ENCODE results near the gene CCDC196. TPM values are rescaled to one million over a fixed set of nuclear protein-coding genes. Genes with fewer than 3 reads are reported as not detected.

CCDC196 gene
- total RNA-seq, 1 experiment from 2014 or later: not detected

DNA sequence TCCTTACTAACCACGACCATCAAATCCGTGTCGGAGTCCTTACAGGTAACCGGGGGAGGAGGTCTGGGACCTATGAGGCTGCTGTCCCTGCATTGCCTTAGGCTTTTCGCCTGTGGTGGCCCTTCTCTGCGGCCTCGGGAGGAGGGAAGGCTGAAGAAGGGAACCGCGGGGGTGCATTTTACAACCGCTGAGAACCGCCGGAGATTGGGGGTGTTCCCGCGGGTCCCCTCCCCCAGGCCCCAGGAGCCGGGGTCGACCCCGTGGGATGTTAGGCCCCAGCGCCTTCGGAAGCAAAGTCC is 22.3 kb downstream of the CCDC196 start:
- TF ChIP-seq, protein P1, sequence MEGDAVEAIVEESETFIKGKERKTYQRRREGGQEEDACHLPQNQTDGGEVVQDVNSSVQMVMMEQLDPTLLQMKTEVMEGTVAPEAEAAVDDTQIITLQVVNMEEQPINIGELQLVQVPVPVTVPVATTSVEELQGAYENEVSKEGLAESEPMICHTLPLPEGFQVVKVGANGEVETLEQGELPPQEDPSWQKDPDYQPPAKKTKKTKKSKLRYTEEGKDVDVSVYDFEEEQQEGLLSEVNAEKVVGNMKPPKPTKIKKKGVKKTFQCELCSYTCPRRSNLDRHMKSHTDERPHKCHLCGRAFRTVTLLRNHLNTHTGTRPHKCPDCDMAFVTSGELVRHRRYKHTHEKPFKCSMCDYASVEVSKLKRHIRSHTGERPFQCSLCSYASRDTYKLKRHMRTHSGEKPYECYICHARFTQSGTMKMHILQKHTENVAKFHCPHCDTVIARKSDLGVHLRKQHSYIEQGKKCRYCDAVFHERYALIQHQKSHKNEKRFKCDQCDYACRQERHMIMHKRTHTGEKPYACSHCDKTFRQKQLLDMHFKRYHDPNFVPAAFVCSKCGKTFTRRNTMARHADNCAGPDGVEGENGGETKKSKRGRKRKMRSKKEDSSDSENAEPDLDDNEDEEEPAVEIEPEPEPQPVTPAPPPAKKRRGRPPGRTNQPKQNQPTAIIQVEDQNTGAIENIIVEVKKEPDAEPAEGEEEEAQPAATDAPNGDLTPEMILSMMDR (IDR thresholded peaks at IDR 0.05 in 2 of 3, conservative IDR thresholded peaks at IDR 0.05 in 1 of 3; ENCODE audit: borderline replicate concordance in 1 of 3, insufficient read depth in 1 of 3, low read depth in 2 of 3, low read length in 2 of 3): no peak
- DNase-seq (ENCODE audit: low read depth, low spot score): no peak
- H4K20me1 ChIP-seq (ENCODE audit: insufficient read depth): peaks cover 29% of the 10 kb centered on the region; the same call in 1 of the 2 replicates
- no peak for ATAC-seq
- peak overlapping the region; percentile 96 for H3K27ac ChIP-seq (ENCODE audit: low read depth, low read length)
- BruUV-seq (replicated peaks): no TSS peak
- H3K4me2 ChIP-seq (ENCODE audit: low read length): peak overlapping the region; percentile 91
- H3K4me3 ChIP-seq (replicated peaks in 1 of 2; ENCODE audit: low read depth in 1 of 2, low read length in 2 of 2): peak overlapping the region; percentile 82 to 92
- POLR2A ChIA-PET: interaction anchor here (0.9 kb wide), 1 partner anchor 32 kb away, joined by 3 read pairs; no protein-coding TSS in a partner anchor
- CTCF ChIA-PET: interaction anchor here (1.0 kb wide), 1 partner anchor 9 kb away, joined by 4 read pairs; no protein-coding TSS in a partner anchor
- no peaks in the 10 kb centered on the region for H3K27me3 ChIP-seq (ENCODE audit: insufficient read depth, low read length)
- H3K4me1 ChIP-seq (ENCODE audit: control insufficient read depth in 1 of 2, insufficient read depth in 2 of 2, low read length in 2 of 2): peaks cover 11 to 21% of the 10 kb centered on the region in 2 experiments; a peak in 2 of 4 replicates
- no peak overlapping the region for H2AFZ ChIP-seq (ENCODE audit: low read depth, low read length, poor library complexity, severe bottlenecking)
- H3K79me2 ChIP-seq (ENCODE audit: insufficient read depth, low read length): peaks cover 53% of the 10 kb centered on the region
- peak overlapping the region; percentile 90 for H3K9ac ChIP-seq (ENCODE audit: low read length)
- no peaks in the 10 kb centered on the region for H3K9me2 ChIP-seq (ENCODE audit: insufficient read depth)
- no peaks in the 10 kb centered on the region for H3K9me3 ChIP-seq (ENCODE audit: control insufficient read depth in 1 of 2, insufficient read depth in 1 of 2, low read depth in 1 of 2, low read length in 2 of 2)
- no peaks in the 10 kb centered on the region for H3K36me3 ChIP-seq (ENCODE audit: control insufficient read depth in 1 of 2, insufficient read depth in 2 of 2, low read length in 2 of 2)
- RAD21 ChIA-PET (ENCODE audit: low non-redundant PET in 1 of 2, low total read pairs in 2 of 2, uncharacterized antibody in 2 of 2, unreplicated experiment in 2 of 2): no interaction called here
- intact Hi-C loops (cut with micrococcal nuclease): loop anchor here (5.0 kb wide), 1 partner anchor 734 kb away; the partner anchor contains the start of gene PALS1

DNA sequence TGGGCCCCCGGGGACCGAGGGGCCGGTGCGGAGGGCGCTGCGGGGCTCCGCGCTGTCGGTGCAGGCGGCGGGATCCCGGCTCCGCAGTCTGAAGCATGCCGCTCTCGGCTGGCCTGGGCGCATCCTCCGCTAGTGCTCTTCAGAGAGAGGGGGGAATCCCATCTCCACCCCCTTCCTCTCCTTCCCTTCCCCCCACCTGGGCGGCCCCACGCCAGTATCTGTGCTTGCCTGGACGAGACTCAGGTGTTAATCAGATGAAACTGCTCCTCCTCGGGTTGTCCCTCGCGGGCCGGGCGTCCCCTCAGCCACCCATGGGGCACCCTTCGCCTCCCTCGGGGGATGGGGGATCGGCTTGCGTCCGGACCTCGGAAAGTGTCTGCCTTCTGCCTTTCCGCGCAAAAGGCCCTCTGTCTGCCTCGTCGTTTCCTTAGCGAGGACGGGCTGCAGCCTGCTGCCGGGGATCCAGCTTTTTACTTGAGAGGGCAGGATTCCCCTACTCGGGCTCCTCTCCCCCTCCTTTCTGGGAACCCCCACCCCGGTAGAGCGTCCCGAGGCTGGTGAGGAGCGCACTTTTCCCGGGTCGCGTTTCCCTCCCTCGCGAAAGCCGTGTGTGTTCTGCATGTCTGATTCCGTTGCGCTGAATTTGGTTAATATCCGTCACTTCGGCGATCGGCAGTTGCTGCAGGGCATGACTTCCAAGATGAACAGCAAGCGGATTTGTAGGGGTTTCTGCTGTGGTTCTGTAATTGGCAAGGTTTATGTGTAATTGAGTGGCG is 22.9 kb downstream of the CCDC196 start:
- Histone ChIP-seq H4K20me1 (ENCODE audit: insufficient read depth) (peaks cover 29% of the 10 kb centered on the region; the same call in 1 of the 2 replicates), H3K27me3 (ENCODE audit: insufficient read depth, low read length) (no peaks in the 10 kb centered on the region), H3K4me3 (replicated peaks in 1 of 2; ENCODE audit: low read depth in 1 of 2, low read length in 2 of 2) (peak overlapping the region; percentile 82 to 92), H3K79me2 (ENCODE audit: insufficient read depth, low read length) (peaks cover 58% of the 10 kb centered on the region), H2AFZ (ENCODE audit: low read depth, low read length, poor library complexity, severe bottlenecking) (no peak overlapping the region), H3K9me2 (ENCODE audit: insufficient read depth) (no peaks in the 10 kb centered on the region), H3K4me1 (ENCODE audit: control insufficient read depth in 1 of 2, insufficient read depth in 2 of 2, low read length in 2 of 2) (peaks cover 11 to 21% of the 10 kb centered on the region in 2 experiments; a peak in 2 of 4 replicates), H3K36me3 (ENCODE audit: control insufficient read depth in 1 of 2, insufficient read depth in 2 of 2, low read length in 2 of 2) (no peaks in the 10 kb centered on the region), H3K27ac (ENCODE audit: low read depth, low read length) (peak overlapping the region; percentile 96), H3K9ac (ENCODE audit: low read length) (peak overlapping the region; percentile 90), H3K4me2 (ENCODE audit: low read length) (peak overlapping the region; percentile 91), H3K9me3 (ENCODE audit: control insufficient read depth in 1 of 2, insufficient read depth in 1 of 2, low read depth in 1 of 2, low read length in 2 of 2) (no peaks in the 10 kb centered on the region)
- ChIA-PET POLR2A (no interaction called here), CTCF (no interaction called here), RAD21 (ENCODE audit: low non-redundant PET in 1 of 2, low total read pairs in 2 of 2, uncharacterized antibody in 2 of 2, unreplicated experiment in 2 of 2) (no interaction called here)
- intact Hi-C loops (cut with micrococcal nuclease): loop anchor here (5.0 kb wide), 1 partner anchor 733 kb away; the partner anchor contains the start of gene PALS1
- TF ChIP-seq POLR2A (IDR thresholded peaks at IDR 0.05; ENCODE audit: borderline replicate concordance, extremely low read depth, insufficient read depth, insufficient read length): no peak
- no peak for TF ChIP-seq SRF (IDR thresholded peaks at IDR 0.05; ENCODE audit: low read depth)
- TF ChIP-seq EGR1 (IDR thresholded peaks at IDR 0.05; ENCODE audit: low read depth): no peak
- TF ChIP-seq, protein P2, sequence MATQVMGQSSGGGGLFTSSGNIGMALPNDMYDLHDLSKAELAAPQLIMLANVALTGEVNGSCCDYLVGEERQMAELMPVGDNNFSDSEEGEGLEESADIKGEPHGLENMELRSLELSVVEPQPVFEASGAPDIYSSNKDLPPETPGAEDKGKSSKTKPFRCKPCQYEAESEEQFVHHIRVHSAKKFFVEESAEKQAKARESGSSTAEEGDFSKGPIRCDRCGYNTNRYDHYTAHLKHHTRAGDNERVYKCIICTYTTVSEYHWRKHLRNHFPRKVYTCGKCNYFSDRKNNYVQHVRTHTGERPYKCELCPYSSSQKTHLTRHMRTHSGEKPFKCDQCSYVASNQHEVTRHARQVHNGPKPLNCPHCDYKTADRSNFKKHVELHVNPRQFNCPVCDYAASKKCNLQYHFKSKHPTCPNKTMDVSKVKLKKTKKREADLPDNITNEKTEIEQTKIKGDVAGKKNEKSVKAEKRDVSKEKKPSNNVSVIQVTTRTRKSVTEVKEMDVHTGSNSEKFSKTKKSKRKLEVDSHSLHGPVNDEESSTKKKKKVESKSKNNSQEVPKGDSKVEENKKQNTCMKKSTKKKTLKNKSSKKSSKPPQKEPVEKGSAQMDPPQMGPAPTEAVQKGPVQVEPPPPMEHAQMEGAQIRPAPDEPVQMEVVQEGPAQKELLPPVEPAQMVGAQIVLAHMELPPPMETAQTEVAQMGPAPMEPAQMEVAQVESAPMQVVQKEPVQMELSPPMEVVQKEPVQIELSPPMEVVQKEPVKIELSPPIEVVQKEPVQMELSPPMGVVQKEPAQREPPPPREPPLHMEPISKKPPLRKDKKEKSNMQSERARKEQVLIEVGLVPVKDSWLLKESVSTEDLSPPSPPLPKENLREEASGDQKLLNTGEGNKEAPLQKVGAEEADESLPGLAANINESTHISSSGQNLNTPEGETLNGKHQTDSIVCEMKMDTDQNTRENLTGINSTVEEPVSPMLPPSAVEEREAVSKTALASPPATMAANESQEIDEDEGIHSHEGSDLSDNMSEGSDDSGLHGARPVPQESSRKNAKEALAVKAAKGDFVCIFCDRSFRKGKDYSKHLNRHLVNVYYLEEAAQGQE (IDR thresholded peaks at IDR 0.05; ENCODE audit: low read depth): no peak
- TF ChIP-seq ZFX (IDR thresholded peaks at IDR 0.05): no peak
- no TSS peak for BruUV-seq (replicated peaks)
- ATAC-seq: no peak
- DNase-seq (ENCODE audit: low read depth, low spot score): no peak

All from HCT116 (cell line).